Measurements from ENCODE around the gene STON2.
"Not testable (repeated sequence)": the region's sequence is repeated elsewhere in the genome, so short reads cannot be mapped to it uniquely, and the experiment has no call there.

STON2 gene, protein sequence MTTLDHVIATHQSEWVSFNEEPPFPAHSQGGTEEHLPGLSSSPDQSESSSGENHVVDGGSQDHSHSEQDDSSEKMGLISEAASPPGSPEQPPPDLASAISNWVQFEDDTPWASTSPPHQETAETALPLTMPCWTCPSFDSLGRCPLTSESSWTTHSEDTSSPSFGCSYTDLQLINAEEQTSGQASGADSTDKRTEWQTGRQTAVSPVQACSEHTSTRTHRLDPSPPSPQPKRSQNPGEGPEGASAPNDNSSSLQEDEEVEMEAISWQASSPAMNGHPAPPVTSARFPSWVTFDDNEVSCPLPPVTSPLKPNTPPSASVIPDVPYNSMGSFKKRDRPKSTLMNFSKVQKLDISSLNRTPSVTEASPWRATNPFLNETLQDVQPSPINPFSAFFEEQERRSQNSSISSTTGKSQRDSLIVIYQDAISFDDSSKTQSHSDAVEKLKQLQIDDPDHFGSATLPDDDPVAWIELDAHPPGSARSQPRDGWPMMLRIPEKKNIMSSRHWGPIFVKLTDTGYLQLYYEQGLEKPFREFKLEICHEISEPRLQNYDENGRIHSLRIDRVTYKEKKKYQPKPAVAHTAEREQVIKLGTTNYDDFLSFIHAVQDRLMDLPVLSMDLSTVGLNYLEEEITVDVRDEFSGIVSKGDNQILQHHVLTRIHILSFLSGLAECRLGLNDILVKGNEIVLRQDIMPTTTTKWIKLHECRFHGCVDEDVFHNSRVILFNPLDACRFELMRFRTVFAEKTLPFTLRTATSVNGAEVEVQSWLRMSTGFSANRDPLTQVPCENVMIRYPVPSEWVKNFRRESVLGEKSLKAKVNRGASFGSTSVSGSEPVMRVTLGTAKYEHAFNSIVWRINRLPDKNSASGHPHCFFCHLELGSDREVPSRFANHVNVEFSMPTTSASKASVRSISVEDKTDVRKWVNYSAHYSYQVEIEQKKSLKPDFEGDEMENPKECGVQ

DNA sequence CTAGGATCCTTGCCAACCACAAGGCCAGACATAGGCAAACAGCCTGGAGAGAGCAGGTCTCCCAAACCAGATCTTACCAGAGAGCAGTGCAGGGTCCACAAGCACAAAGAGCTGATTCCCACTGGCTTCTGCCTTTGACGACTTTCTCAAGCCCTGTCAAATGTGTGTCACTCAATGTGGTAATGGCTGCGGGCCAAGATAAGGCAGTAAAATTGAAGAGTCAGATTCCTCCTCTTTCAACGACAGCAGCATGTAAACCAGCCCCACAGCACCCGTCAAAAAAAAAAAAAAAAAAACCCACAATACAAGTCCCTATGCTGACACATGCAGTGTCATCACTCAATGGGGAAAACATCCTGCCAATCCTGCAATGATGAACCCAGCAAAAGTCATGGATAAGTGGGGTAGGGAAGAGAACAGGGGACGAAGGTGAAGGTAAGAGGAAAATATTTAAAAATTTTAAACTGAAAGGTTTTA, at the start of gene STON2:
Gene STON2, minus strand, starts transcription at position 123 of the 477 bp plus-strand sequence. CDS start 1,942 bp downstream, outside the sequence.
- no peak for DNase-seq (ENCODE audit: low spot score)

DNA sequence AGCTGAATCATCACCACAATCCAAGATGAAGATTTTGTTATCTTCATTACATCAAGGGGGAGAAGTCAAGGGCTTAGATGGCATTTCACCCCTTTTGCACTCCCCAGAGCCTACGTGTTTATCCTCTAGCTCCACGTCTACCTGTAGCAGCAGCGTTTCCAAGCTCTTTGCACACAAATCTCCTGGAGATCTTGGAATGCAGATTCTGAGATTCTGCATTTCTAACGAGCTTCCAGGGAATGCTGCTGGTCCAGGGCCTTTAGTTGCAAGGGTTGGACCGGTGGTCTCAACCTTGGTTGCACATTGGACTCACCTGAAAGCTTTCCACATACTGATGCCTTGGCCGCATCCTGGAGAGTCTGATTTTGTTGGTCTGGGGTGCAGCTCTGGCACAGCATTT, 49.5 kb upstream of the STON2 start:
- DNase-seq (ENCODE audit: low spot score), result no peak

GRCh38 chr14:81449114-81449513, 49.0 kb upstream of the STON2 start:
- no peak for DNase-seq (ENCODE audit: low spot score)

DNA sequence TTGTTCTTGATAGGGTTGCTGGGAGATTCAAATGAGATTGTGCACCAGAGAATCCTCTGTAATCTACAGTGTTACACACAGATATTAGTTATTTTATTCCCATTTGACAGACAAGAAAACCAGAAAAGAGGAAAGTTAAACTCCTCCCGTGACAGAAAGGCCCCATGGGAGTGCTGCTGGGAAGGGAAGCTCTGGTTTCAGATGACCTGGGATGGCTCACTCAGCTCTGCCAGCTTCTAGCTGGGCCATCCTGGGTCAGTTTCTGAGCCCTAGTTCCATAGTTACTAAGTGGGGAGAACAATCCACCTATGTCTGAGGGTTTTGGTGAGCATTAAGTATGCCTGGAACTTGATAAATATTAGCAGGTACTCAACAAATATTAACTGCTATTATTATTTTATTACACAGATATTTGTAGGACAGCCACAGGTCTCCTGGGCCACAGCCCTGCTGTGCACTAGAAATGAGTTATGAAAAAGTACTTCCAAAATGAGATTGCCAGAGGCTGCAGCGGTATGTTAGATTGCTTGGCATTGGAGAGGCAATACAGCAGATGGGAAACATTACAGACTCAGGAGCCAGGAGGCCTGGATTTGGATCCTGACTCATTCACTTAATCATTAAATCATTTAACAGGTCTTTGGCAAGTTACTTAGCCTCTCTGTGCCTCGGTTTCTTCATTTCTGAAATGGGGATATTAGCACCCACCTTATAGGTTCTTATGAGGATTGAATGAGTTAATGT, 47.1 kb upstream of the STON2 start:
- no peak for DNase-seq (ENCODE audit: low spot score)

DNA sequence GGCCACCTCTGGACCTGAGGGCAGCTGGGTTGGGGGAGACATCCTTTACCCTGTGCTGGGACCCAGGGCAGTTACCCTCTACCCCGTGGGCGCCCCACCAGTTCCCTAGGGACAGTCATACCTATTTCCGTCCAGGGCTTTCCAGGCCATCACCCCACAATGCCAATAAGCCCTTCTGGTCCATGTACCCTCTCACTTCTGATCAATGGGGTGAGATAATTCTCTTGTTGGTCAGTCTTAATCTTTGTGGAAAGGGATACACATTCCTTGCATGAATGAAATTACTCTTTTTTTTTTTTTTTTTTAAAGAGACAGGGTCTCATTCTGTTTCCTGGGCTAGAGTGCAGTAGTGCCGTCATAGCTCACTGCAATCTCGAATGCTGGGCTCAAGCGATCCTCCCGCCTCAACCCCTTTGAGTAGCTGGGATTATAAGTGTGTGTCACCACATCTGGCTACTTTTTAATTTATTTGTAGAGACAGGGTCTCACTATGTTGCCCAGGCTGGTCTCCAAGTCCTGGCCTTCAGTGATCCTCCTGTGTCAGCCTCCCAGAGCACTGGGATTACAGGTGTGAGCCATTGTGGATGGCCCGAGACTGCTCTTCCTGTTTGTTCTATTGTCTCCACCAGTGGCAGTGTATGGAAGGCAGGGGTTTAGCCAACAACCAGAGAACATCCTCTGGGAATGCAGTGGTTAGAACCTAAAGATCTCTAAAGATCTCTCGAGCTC, 46.3 kb upstream of the STON2 start:
- DNase-seq (ENCODE audit: low spot score), result no peak

GRCh38 chr14:81441626-81442134, 41.6 kb upstream of the STON2 start:
- DNase-seq (ENCODE audit: low spot score), result no peak

GRCh38 chr14:81440041-81440440, 39.9 kb upstream of the STON2 start:
- no peak for DNase-seq (ENCODE audit: low spot score)

GRCh38 chr14:81437244-81437643, 37.1 kb upstream of the STON2 start:
- no peak for DNase-seq (ENCODE audit: low spot score)

DNA sequence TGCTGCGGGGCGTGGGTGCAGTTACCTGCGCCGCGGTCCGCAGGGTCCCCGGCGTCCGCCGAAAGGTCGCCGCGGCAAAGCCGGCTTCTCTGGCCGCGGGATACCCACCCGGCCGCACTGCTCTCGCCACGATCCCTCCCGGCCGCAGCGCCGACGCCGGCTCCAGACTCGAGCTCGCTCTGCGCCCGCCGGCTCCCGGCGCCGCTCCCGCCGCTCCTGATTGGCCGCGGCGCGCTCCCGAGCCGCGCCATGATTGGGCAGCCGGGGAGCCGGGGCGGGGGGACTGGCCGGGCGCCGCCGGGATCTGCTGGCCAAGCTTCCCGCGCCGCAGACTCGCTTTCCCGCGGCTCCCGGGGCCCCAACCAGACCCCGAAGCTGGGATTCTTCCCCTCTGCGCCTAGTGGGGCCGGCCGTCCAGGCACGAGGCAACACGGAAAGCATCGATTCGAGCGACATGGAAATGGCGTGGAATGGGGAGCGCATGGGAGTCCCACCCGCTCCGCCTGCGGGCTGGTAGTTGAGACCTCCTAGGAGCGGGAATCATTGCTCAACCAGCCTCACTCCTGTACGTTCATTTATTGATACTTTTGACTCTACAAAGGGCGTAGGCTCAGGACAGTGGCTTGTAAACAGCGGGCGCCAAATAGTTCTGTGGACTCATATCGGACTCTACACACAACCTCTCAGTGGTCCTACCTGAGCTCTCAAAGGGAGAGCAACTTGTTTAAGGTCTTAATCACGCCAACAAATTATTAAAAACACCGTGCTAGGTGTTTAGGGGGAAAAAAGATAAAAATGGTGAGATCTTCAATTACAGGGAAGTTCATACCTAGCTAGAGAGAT, 36.4 kb upstream of the STON2 start:
- no peak for DNase-seq (ENCODE audit: low spot score)

DNA sequence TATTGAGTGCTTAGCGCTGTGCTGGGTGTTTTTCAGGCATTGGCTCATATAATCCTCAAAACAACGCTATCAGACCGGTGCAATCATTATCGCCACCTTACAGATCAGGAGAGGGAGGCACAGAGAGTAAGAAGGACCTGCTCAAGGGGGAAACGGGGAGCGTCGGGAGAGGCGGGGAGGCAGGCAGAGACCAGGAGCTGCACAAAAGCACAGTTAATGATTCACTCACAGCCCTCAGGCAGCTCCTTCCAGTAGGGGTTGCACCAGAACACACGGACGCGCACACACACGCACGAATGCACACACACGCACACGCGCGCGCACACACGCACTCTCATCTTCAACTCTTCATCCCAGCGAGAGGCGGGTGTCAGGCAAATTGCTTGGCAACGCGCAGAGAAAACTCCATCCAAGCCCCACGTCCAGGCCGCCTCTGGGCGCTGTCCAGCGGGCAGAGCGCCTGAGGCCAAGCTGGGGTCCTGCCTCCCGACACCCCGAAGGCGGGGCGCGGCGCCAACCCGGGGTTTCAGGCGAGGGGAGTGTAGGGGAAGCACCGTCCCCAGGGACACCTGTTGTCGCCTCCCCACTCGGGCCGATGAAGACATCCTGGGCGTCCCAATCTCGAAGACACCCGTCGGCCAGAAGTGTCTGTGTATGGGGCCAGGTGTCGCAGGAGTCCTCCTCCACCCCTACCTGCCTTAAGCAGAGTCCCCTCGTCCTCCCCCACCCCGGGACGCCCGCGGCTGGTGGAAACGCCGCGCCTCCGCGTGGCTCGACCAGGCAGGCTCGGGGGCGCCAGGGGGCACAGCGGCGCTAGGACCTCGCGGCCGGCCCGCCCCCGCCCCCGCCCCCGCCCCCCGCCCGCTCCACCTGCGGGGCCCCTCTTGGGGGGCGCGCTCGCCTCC, 35.5 kb upstream of the STON2 start:
- no peak for DNase-seq (ENCODE audit: low spot score)

DNA sequence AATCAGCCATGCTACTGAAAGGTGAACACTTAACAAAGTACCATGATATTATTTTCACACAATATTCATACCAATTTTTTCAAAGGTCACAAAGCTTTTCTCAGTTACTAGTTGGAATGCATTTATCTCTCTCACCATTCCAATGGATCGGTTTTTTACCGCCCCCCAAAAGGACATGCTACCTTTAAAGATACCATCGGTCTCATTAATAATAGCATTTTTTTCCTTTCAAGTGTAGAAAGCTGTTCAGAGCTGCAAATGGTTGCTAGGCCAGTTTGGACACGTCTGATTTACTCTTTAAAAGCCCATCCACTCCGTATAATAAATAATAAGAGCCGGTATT, 34.9 kb upstream of the STON2 start:
- DNase-seq (ENCODE audit: low spot score), result no peak

DNA sequence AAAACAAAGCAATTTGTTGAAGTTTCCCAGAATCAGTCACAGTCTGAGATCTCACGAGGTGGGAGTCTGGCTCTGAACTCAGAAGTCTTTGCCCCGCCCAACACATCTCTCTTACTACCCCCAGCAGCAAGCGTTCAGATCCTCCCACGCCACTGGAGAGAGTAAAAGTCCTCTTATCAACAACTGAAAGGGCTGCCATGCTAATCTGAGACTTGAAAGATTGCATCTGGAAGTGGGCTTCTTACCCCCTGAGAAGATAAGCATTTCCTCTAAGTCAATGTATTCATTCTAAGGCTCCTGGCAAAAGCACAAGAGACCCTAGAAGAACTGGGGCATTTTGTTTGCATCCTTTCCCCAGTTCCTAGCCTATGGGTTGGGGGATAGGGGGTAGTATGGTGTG, 34.1 kb upstream of the STON2 start:
- no peak for DNase-seq (ENCODE audit: low spot score)

DNA sequence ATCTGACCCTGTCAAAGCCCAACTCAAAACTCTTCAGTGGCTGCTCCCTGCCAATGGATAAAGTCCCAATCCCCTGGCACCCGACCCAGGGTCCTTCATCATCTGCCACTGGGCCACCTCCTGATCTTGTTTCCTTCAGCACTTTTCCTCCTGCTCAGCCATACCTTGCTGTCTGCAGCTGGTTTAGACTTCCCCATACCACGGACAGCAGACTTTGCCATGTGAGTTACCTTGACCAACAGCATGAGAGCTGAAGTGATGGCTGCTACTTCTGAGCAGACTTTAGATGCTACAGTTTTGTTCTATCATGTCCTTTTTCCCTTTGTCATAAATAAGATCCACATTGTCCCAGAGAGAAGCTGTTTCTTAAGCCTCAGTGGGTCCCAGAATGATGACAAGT, 33.3 kb upstream of the STON2 start:
- DNase-seq (ENCODE audit: low spot score), result no peak

DNA sequence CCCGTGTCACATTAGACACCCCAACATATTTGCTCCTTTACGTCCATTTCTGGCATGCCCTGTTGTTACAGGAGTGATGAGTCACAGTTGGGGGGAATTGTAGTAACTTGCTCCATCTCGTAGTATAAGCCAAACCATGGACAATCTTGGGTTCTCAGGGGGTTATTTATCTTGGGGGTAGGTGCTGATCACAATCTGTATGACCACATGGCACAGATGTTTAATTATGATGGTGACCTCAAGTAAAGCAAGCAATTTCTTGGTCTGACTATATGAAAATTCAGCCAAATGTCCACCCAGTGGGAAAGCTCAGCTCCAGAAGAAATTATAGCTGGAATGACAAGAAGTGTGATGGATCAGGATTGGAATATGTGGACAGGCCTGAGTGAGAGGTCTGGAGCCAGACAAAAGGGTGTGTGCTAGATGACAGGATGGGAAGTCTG, 32.1 kb upstream of the STON2 start:
- no peak for DNase-seq (ENCODE audit: low spot score)

DNA sequence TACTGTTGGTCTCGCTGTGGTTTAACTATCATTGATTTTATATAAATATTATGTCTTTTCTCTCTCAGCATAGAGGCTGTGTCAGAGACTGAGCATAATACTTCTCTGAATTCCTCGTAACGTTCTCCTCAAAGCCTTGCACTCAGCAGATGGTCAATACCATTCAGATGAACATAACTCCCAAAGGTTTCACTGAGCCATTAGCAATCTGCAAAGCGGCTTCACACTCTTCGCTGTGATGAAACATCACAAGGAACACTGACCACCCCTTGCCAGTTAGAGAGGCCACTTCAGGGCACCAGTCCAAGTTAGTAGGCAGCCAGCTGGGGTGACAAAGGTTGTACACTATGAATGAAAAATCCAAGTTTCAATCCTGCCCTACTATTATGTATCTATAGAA, 30.1 kb upstream of the STON2 start:
- DNase-seq (ENCODE audit: low spot score), result no peak

- not testable (repeated sequence) for DNase-seq (ENCODE audit: low spot score)
These were observed 29.6 kb upstream of the STON2 start for GRCh38 chr14:81429749-81430148.

DNA sequence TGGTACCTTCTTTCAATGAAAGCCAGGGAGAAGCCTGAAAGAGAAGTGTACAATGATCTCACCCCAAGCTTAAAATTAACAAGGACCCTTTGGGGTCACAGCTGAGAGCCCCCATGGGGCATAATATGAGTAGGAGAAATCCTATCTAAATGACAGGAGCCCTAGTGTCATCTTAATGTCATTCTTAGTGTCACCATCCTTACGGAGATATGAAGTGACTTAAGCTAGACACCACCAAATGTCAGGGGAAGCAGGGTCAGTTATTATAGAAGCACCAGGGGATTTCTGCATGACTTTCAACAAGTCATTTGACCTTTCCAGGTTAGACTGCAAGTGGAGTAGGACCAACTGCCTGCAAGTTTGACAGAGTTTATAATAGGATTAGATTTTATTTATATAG, 28.9 kb upstream of the STON2 start:
- no peak for DNase-seq (ENCODE audit: low spot score)

GRCh38 chr14:81427348-81428058, 27.4 kb upstream of the STON2 start:
- no peak for DNase-seq (ENCODE audit: low spot score)

- DNase-seq (ENCODE audit: low spot score), result no peak
These were observed 23.4 kb upstream of the STON2 start for GRCh38 chr14:81423504-81423903.

Data from CD4-positive, alpha-beta T cell treated with Interleukin-6 at 100 ng/mL for 8 hours (primary cell).